ENCODE results near the gene ASB1. TPM values are rescaled to one million over a fixed set of nuclear protein-coding genes. Genes with fewer than 3 reads are reported as not detected.

The ASB1 gene
- total RNA-seq, 1 donor from 2014 or later: 69.8 TPM

- DNase-seq (no peak), ATAC-seq (ENCODE audit: poor library complexity) (no peak)
- intact Hi-C loops (cut with DNase I): no loop called here
Observed at GRCh38 chr2:238499731-238500580, 73.2 kb downstream of the ASB1 start.

DNA sequence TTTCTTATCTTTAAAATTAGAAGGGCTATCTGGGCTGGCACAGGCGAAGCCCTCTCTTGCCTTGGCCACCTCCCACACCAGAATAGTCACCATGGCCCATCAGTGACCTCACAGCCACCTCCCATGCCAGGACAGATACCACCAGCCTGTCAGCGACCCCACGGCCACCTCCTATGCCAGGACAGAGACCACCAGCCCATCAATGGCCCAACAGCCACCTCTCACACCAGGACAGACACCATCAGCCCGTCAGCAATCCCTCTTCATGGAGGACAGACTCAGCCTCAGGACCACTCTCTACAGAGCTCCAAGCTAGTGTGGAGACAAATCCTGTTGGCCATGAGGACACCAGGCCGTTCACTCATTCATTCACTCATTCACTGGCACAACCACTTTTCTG is 74.6 kb downstream of the ASB1 start:
- intact Hi-C loops (cut with DNase I): no loop called here
- DNase-seq (no peak), ATAC-seq (ENCODE audit: poor library complexity) (no peak)

Other genes with a start within 250 kb of the ASB1 start
- 23.8 TPM for gene ILKAP, start 223.2 kb upstream of the ASB1 start, total RNA-seq
- 2.5 TPM for gene HES6, start 186.9 kb upstream of the ASB1 start, total RNA-seq
- 3.6 TPM for gene PER2, start 138.3 kb upstream of the ASB1 start, total RNA-seq
- gene TRAF3IP1, start 106.4 kb upstream of the ASB1 start, total RNA-seq: 13.6 TPM